GM18861 (cell line): ENCODE data around the gene CFAP43.

Source experiments
- ATAC-seq: cut with Tn5 transposase; IDR thresholded peaks from one replicate; pipeline ENCODE4 v1.9.1; 2021; ENCODE audit not compliant: unreplicated experiment

CFAP43 gene

DNA sequence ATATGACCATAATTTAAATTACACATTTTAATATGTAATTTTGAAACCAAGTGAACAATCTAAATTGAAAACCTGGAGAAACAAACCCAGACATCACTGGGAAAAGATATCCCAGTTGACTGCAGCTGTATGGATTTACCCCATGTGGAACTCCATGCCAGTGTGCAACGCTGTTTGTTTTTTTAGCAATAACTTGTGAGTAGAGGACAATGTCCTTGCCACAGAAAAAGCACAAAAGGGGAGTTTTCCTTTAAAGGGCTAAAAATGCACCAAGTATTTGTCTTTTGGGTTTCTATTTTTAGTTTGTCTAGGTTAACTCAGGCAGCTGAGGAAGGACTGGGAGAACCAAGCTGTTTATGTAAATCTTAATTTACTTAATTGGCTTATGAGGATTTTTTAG is 131.4 kb downstream of the CFAP43 start:
- ATAC-seq: no peak

DNA sequence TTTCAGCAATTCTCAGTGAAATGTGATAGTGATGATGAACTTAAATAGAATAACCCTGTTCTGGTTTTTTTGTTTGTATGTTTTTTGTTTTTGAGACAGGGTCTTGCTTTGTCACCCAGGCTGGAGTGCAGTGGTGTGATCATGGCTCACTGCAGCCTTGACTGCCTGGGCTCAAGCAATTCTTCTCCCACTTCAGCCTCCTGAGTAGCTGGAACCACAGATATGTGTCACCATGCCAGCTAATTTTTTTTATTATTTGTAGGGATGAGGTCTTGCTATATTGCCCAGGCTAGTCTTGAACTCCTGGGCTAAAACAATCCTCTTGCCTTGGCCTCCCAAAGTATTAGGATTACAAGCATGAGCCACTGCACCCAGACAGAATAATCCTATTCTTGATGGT is 132.2 kb downstream of the CFAP43 start:
- ATAC-seq: no peak

DNA sequence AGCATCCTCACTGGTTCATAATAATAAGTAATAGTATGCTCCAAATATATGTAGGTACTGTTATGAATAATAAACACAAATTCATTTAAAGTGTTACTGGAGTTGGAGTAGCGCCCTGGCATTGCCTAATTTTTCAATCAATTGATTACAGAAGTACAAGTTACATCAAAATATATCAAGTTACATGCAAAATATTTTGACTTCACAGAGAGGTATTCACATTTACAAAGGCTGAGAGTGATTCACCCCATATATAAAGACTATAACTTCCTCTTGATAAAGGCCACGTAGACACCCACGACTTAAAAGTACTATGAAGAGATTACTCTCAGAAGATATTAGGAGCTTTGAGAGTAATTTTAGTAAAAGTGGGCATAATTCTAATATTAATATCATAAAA is 132.9 kb downstream of the CFAP43 start:
- ATAC-seq: no peak

DNA sequence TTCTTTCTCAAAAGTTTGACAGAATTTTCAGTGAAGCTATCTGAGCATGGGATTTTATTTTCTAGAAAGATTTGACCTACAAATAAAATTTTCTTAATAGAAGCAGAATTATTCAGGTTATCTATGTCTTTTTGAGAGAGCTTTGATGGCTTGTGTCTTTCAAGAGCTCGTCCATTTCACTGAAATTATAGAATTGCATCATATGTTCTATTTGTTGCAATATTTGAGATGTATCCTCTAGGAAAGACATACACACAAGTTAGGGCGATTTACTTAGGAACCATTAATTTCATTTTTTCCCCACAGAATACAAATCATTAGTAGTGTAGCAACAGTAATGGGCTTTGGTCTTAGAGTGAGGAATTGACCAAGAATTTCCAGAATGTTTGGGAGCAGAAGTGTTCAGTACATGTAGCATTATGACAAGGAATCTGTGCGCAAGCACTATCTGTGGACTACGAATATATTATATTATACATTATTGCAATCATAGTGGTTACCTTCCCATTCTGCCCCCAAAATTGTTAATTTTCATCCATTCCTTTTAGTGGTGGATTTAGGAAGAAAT is 133.7 kb downstream of the CFAP43 start:
- ATAC-seq: no peak

DNA sequence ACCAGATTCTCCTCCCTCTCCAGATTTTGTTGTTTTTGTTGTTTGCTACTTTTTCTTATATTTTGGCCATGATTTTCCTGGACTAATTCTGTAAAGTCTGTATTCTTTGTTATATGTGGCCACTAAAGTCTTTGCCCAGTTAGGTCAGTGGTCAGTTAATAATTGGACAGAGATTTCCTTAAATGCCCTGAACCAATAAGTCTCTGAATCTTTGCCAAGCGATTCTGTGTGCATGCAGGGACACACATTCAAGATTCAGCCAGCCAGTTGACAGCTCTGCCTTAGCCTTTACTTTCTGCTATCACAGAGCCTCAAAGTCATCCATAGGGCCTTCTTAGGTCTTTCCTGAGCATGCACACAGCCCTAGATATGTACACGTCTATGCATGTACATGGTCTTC is 135.5 kb downstream of the CFAP43 start:
- no peak for ATAC-seq

DNA sequence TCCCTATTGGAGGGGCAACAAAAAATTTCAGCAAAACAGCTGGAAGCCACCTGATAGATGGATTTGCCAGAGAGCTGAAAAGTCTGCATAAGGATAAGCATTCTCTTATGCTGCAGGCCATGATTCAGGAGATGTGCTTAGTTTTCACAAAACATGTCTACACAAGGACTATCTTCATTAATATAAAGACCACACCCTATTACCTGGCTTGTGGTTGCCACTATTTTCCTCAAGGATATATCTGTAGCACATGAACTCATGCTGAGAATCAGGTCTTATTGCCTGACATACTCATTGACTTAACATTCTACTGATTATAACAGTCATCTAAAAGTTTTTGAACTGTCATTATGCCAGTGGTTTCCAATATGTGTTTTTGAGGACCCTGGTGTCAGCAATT is 139.4 kb downstream of the CFAP43 start:
- no peak for ATAC-seq

DNA sequence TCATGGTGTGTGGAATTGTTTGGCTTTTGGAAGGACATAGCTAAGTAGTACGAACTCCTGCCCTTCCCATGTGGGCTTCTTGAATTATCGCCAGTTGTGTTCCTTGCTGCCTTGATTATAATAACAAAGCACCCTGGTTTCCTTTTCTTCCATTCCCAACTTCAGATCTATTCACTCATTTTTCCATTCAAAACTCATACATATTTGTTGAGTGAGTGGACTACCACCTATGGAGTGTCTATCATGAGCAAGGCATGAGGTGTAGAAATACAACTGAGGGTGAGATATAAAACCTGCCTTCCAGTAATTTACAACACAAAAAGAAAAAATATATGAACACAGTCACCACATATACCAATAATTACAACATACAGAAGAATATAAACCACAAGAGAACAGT is 141.6 kb downstream of the CFAP43 start:
- no peak for ATAC-seq

DNA sequence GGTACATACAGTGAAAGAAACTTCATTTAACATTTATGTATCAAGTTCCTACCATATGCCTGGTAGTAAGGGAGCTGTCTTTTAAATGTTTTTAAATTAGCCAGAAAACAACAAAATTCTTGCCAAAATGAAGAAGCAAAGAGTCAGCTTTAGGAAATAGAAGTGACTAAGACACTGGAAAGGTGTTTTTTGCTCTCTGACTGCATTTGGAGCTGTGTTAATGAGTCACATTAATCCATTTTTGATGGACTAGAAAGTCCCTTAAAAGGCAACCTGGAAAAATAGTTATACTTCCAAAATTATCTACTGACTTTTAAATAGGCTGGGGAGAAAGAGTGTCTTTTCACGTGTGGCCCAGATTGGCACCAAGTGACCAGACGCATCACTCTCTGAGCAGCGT is 142.5 kb downstream of the CFAP43 start:
- ATAC-seq: no peak

DNA sequence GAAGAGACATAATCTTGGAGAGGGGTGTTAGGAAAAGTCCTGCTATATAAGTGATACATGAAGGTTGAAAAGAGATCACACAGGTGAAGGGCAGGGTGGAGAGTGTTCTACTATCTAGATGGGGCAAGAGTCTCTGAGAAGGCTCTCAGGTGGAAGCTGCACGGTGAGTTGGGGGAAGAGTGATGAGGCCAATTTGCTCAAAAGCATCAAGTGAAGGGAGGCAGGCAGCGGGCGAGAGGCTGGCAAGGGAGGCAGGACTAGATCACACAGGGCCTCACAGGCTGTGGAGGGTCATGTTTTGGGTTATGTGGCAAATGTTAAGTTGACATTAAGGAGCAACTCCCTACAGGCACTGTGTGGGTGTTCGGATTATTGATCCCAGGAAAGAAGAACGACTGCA is 143.9 kb downstream of the CFAP43 start:
- ATAC-seq: no peak

DNA sequence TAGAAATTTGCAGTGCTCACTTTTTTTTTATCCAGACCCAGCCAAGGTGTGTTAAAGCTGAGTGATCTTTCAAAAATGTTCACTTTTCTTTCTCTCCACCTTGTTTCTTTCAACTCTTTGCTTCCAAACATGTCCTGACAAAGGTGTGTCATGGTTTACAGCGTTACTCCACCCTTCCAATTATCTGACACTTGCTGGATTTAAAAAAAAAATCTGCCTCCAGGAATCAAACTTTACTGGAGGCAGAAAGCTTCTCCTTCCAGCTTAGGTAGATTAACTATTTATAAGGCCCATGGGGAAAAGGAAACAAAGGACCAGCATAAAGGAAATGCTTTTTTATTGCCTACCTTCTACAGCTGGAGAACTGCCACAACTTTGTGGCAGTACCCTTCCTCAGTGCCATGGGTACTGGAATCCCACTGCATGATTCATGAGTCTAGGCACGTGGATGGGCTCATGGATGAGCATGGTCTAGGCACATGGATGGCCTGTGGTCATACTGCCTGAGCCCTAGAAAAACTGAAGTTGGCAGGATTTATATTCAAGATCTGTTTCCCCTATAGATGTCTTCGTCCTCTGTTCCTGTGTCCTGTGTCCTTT is 146.3 kb downstream of the CFAP43 start, which contains the start of gene COL17A1:
COL17A1 (minus strand) TSS at position 80 of the 600 bp plus-strand sequence. CDS start 5,207 bp downstream, outside the sequence.
- no peak for ATAC-seq

DNA sequence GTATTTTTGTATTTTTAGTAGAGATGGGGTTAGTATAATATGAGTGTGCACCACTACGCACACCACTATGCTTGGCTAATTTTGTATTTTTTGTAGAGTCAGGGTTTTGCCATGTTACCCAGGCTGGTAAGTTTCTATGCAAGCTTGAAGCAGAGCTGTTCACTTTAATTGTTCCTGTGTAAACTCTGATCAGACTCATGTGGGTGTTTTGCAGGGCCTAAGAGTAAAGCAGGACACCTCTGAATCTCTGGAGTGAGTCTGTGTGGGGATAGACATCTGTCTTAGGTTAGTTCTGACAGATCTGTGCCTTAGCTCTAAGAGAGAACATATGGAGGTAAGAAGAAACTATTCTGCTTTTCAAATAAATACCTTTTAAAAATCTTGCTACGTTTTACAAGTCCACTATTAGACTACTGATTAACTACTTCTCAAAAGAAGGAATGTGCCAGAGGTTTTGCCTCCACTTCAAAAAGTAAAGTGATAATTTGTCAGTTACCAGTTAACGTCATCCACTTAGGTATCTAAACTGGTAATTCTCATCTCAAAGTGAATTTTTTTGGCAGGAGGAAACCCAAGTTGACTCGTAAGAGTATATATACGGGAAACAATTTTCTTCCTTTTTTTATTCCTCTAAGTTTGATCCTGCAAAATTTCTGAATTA is 147.6 kb downstream of the CFAP43 start:
- ATAC-seq: no peak

DNA sequence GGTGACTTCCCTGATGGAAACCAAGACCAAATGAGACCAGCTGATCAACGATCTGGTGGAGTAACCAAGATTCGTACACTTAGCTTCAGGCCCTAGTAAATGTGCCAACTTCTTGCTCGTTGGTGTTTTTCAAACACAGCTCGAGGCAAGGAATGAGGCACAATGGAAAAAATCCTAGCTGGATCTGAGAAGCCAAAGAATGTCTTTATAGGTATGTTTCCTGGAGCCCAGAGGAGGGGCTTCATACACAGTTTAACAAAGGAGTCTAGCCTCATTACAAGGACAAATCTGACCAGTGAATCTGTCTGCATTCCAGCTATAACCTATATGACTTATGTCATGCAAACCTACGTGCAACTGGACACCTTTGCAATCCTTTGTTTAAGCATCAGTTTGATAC is 150.2 kb downstream of the CFAP43 start:
- no peak for ATAC-seq

DNA sequence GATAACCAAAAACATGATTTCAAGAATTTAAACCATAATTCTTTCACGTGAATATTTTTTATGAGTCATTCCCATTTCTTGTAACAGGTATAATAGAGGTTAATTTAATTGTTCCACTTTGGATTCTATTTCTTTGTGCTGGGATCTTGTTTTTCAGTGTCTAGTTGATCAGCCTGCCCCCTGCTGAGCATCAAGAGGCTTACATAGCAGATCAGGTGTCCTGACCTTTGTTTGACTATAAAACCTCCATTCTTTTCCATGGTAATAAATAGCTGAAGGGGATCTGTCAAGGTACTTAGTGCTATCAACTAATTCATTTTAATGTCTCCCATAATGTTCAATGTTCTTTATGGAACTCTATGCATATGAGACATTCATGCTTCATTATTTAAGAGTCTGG is 151.4 kb downstream of the CFAP43 start:
- no peak for ATAC-seq
